HG02885 (cell line): ENCODE measurements around the gene PRAME.
"Not testable (repeated sequence)": the region's sequence is repeated elsewhere in the genome, so short reads cannot be mapped to it uniquely, and the experiment has no call there.

ENCODE experiments used
- ATAC-seq: cut with Tn5 transposase; IDR thresholded peaks from one replicate; pipeline ENCODE4 v1.9.1; 2021; ENCODE audit warnings: mild to moderate bottlenecking; ENCODE audit not compliant: unreplicated experiment, poor library complexity

Gene PRAME

DNA sequence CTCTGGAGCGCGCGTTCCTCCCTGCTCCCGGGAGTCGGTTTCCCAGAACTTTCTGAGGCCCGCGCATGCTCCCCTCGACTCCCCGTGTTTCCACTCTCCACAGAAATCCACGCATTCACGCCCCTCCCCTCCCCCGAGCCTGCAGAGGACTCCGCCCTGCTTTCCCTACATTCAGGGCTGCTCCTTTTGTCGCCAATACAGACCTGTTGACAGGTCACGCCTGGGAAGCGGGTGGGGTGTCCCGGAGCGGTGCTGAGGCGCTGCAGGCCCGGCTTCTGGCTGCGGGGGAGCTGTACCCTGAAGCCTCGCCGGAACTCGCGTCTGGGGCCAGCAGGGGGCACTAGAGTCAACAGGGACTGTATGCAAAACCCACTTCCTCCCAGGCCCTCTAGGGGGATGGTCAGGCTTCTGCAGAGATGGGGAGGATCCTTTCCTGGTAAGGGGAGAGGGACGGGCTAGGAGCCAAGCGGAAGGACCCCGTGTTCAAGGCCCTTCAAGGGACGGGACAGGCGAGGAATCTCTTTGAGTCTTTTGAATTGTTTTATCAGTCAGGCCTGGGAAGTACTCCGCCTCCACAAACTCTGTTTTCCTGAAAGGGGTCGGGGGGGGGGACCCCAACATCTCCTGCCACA is at the start of gene PRAME:
Gene PRAME (minus strand): TSS at position 294 of the 632 bp plus-strand sequence. CDS start 2,433 bp downstream, outside the sequence.
- no peak for ATAC-seq

- not testable (repeated sequence) for ATAC-seq
These were observed 49.0 kb upstream of the PRAME start for GRCh38 chr22:22608022-22608421.

- ATAC-seq, result no peak
These were observed 46.0 kb upstream of the PRAME start for GRCh38 chr22:22605074-22605404.

DNA sequence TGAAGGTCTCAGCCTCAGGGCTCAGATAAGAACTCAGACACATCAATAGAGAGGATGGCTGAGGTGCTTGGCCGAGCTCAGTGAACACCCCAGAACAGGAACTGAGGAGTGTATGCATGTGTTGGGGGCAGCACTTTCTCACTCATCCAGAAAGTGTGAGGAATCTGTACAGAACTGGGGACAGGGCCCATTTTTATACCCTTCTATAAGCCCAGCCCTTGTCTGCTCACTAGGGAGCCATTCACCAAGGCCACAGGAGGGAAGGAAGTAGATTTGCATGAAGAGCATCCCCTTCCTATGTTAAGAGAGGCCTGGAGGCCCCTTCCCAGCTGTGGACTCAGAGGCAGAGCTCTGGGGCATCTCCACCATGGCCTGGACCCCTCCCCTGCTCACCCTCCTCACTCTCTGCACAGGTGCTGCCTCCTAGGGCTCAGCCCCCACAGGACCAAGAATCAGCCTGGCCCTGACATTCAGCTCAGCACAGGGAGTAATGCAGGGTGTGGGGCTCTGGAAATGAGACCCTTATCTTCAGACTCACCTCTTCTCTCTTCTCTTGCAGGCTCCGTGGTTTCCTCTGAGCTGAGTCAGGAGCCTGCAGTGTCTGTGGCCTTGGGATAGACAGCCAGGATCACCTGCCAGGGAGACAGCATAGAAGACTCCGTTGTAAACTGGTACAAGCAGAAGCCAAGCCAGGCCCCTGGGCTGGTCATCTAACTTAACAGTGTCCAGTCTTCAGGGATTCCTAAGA is 45.4 kb upstream of the PRAME start:
- no peak for ATAC-seq

GRCh38 chr22:22603470-22603947 is 44.4 kb upstream of the PRAME start:
- ATAC-seq, result no peak

- ATAC-seq, result no peak
These were observed 41.6 kb upstream of the PRAME start for GRCh38 chr22:22600531-22601261.

DNA sequence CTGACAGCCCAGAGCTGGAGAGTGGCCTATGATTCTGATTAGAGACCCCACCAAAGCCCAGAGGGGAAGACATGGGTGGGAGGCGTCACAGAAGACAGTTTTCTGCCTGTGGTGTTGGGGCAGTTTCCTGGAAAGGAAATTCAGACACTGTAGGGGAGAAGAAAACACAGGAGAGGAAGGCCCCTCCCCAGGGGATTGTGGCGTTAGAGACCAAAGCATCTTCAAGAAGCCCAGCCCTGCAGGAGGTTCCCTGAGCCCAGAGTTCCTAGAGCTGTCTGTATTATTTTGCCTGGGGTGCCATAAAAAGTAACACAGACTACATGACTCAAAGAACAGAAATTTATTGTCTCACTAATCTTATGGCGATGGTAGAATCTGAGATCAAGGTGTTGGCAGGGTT is 40.2 kb upstream of the PRAME start:
- no peak for ATAC-seq

DNA sequence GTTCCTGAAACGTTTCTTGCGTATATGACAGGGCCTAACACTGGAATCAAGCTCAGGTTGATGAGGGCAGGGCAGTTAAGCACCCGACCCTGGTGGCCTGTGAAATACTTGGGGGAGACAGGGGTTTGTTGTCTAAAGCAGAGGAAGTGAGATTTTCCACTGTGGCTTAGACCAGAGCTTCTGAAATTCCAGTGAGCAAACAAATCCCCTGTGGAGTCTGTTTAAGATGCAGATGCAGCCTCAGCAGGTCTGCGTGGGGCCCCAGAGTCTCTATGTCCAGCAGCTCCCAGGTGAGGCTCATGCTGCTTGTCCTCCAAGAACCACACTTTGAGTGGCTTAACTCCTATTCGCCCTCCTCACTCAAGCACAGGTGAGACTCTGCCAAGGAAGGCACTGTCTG is 39.1 kb upstream of the PRAME start:
- no peak for ATAC-seq

DNA sequence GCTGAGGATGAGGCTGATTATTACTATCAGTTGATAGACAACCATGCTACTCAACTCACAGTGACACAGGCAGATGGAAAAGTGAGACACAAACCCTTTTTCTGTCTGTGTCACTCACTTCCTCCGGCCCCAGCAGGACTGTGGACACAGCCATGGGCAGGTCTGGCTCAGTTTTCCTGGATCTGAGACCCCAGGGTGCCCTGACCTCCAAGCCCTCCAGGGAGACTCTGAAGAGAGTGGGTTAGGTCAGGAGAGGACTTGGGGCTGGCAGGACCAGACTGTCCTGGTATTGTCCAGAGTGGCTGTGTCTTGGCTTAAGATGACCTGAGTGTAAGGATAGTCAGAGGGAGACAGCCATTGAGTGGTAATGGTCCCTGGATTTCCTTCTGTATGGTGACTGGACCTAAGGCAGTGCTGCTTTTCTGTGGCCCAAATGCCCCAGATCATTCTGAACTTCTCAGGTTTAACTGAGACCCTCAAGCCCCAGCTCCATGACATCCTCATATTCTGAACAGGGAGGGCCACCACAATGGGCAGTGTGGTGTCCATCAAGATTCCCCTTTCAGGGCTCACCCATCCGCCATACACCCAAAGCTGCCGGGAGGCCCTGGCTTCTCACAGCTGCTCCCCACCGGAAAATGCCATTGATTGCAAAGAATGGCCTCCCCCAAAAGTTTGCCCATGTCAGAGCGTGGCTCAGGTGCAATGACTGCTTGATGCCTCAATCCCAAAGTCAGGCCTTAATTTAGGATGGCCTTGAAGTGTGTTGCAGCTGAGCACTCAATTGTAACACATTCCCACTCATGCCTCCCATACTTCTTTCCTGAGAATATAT is 36.2 kb upstream of the PRAME start:
- no peak for ATAC-seq

GRCh38 chr22:22593964-22594656 is 35.0 kb upstream of the PRAME start:
- ATAC-seq, result no peak

GRCh38 chr22:22593250-22593649 is 34.2 kb upstream of the PRAME start:
- ATAC-seq, result no peak

DNA sequence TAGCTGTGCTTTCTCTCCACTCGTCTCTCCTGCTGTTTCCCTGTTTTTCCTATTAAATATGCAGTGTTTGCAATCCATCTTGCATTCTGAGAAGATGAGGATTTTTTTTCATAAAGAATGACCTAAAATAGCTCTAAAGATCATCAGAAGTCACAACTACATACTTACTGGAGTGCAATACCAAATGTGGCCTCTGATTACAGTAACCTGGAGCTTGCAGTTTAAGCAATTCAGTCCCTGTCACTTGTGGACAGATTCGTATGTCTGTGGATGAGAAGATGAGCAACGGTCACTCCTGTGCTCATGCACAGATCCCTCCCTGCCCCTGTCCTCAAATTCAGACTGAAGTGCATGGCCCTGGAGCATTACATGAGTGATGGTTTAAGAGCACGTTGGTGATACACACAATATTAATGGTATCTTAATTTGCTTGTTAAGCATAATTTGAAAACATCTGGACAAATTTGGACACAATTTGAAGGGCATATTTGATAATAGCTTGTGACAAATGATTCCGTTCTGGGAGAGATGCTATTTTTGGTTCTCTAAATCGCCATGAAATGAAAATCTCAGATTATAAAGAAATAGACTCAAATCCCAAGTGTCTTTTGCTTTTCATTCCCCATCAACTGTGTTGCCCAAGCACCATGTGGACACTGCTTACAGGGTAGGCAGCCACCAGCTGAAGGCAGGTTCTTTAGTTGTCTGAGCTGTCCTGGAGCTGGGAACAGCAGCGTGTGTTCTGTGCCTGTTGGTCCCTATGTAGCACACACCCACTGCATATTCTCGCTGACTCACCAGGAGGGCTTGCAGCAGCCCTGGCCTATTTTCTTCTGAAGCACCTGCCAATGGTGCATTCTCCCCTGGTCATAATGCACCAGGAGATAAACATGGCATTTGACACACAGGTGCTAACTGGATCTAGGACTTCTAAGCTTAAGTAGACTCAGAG is 32.6 kb upstream of the PRAME start:
- no peak for ATAC-seq

- ATAC-seq, result no peak
These were observed 31.2 kb upstream of the PRAME start for GRCh38 chr22:22590136-22590891.

DNA sequence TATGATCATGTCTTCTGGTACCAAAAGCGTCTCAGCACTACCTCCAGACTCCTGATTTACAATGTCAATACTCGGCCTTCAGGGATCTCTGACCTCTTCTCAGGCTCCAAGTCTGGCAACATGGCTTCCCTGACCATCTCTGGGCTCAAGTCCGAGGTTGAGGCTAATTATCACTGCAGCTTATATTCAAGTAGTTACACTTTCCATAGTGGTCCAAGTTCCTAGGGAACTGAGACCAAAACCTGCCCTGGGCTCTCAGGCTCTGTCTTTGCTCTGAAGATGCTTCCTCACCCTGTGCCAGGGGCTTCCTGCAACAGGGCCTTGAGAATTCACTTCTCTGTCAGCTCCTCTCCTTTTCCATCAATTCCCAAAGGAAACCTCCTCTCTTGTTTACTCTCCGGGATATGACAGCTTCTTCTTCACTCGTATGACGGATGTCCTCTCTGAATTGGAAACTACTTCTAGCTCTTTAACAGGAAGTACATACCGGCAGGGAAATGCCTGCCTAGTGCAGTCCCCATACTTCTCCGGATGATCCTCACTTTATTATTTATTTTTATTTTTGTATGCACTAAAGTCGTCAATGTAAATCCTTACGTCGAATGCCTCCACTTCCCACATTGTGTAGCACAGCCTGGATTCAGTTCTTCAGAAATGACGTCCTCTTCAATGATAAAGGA is 29.6 kb upstream of the PRAME start:
- ATAC-seq, result no peak

GRCh38 chr22:22587577-22588188 is 28.6 kb upstream of the PRAME start:
- ATAC-seq, result no peak

DNA sequence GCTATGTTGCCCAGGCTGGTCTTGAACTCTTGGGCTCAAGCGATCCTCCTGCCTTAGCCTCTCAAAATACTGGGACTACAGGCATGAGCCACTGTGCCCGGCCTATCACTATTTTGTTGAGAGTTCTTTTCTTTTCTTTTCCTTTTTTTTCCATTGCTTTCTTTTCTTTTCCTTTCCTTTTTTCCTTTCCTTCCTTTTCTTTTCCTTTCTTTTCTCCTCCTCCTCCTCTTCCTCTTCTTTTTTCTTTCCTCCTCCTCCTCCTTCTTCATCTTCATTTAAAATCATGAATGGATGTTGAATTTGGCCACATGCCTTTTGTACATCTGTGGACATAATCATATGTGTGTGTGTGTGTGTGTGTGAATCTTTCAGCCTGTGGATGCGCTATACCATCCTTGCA is 25.7 kb upstream of the PRAME start:
- ATAC-seq, result no peak

- no peak for ATAC-seq
These were observed 24.0 kb upstream of the PRAME start for GRCh38 chr22:22583030-22583429.
